Heart left ventricle (tissue), 16 donors: ENCODE measurements around the gene MYH3. TPM values are rescaled to one million over a fixed set of nuclear protein-coding genes. Genes with fewer than 3 reads are reported as not detected.

Experiments
- ATAC-seq, 4 donors: fragments of 200-7000 bp; cut with Tn5 transposase; one replicate each; pipeline ENCODE4 v1.9.1; 2020 to 2022; ENCODE audit warnings: moderate library complexity in 4 of 4, mild to moderate bottlenecking in 3 of 4, moderate number of reproducible peaks in 1 of 4
- DNase-seq, 5 donors: peaks; one replicate each; pipeline ENCODE4 v3.0.0-alpha.2; 2020
- H3K27ac ChIP-seq, 12 donors: fragments of 200-600 bp; sonication (generic) in 4 of 12; one replicate each; pipeline versions ENCODE4 v1.5.0 to v1.8.0; 2016 to 2022; ENCODE audit warnings: mild to moderate bottlenecking in 2 of 12
- H3K27me3 ChIP-seq, 9 donors: fragments of 200-600 bp; sonication (generic) in 2 of 9; one replicate each; pipeline versions ENCODE4 v1.5.1 to v1.8.0; 2016 to 2022; ENCODE audit warnings: mild to moderate bottlenecking in 3 of 9
- H3K36me3 ChIP-seq, 9 donors: fragments of 200-600 bp; sonication (generic) in 2 of 9; one replicate each; pipeline versions ENCODE4 v1.5.0 to v1.8.0; 2018 to 2022; ENCODE audit warnings: mild to moderate bottlenecking in 2 of 9
- H3K4me1 ChIP-seq, 12 donors: fragments of 200-600 bp; sonication (generic) in 4 of 12; one replicate each; pipeline versions ENCODE4 v1.5.0 to v1.8.0; 2016 to 2022; ENCODE audit warnings: mild to moderate bottlenecking in 3 of 12
- H3K4me3 ChIP-seq, 12 donors: fragments of 200-600 bp; sonication (generic) in 4 of 12; one replicate each; pipeline versions ENCODE4 v1.5.0 to v1.8.0; 2017 to 2022; ENCODE audit warnings: mild to moderate bottlenecking in 9 of 12, moderate library complexity in 4 of 12
- H3K9me3 ChIP-seq, 12 donors: fragments of 200-600 bp; sonication (generic) in 4 of 12; one replicate each; pipeline versions ENCODE4 v1.5.0 to v1.8.0; 2016 to 2022; ENCODE audit warnings: mild to moderate bottlenecking in 1 of 12
- POLR2A ChIP-seq, 2 donors: fragments of 450-650 bp; IDR thresholded peaks; one replicate each; pipeline ENCODE4 v1.6.1; 2017; ENCODE audit warnings: antibody characterized with exemption in 2 of 2, mild to moderate bottlenecking in 2 of 2, moderate library complexity in 2 of 2
- WGBS, 4 donors: extraction: QIAGEN DNeasy Blood & Tissue Kit in 2 of 4; methylation state at CpG; one replicate each; pipeline versions ENCODE4 v1.1.5 to v1.1.7; 2013 to 2018; 5-methylcytosine and 5-hydroxymethylcytosine counted together
- intact Hi-C, 10 donors: fragments of 100-400 bp; cut with DNase I; formaldehyde crosslinking; loops; one replicate each; pipeline versions ENCODE4 v1.11.1 to v1.14.2; 2022
- polyA plus RNA-seq, 2 donors: library from polyadenylated mRNA; stranded (reverse); fragments of 200-250 nt; gene quantifications; one replicate each; pipeline ENCODE4 v1.2.3, GENCODE V29; 2013
- total RNA-seq, 9 donors: library from RNA; depleted of rRNA in 2 of 9; stranded (reverse); fragments of >200 nt in 2 of 9; fragmentation: NEBNext Ultra II Directional in 3 of 9; extraction: Animal tissue kit (Norgen Biotek cat#: 25700) in 3 of 9; gene quantifications; one replicate each; pipeline versions ENCODE4 v1.1.0 to v1.2.4, GENCODE V29; 2016 to 2023
- TF ChIP-seq, protein P1 (sequence below), 12 donors: fragments of 200-600 bp; sonication (generic) in 4 of 12; IDR thresholded peaks; one replicate each; pipeline versions ENCODE4 v1.5.0 to v1.8.0; 2018 to 2022; ENCODE audit warnings: antibody characterized with exemption in 12 of 12, mild to moderate bottlenecking in 5 of 12
- donor health status: ischemic (EF 13 %, LVEDD 7.1; RV severe dilation, severe dysfunction).
- donor health status: healthy with polysubstance abuse.
- donor health status: DM: no; HTN: yes; CAD: no.
- donor health status: DM: no; HTN: no; CAD: no.
- donor health status: ischemic (EF 25% LVEDD 6.9; RV normal size, moderate dysfunction).
- donor health status: ischemic (EF 25% LVEDD 5.7; RV mildly dilated, moderate dysfunction).
- donor health status: healthy.
- donor health status: DM: yes; HTN: yes; CAD: no.
- donor health status: ischemic (EF 35%, LVEDD 5.7; RV mildly dilated, moderate dysfunction).
- donor health status: nonischemic (EF 11% LVEDD 7.7; RV severe dilation, severe dysfunction).
- donor health status: DM: yes; HTN: yes; CAD: no.
- donor health status: PGD.
- donor health status: ischemic (EF 29% LVEDD 5.4; RV normal size, mild dysfunction).
- donor health status: nonischemic (EF 23%, LVEDD 6.1; RV moderate dilation, normal function).

Gene MYH3
- total and polyA plus RNA-seq, 11 donors = 0.13 to 1.8 (median 0.62) TPM

DNA sequence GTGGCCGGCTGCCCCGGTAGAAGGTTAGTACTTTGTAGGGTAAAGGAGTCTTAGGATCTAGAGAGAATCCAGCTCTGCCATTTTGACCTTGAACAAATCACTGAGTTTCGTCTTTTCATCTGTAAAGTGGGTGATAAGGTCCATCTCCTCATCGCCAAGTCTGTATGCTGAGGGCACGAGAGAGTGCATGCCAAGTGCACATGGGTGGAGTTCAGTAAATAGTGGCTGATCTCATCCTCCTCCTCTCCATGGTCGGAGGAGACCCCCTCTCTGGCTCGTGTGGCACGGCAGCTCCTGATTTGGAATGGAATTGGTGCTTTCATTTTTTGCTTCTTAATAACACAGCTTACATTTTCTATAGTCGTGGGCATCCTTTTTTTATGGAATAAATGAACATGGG is 30.7 kb downstream of the MYH3 start:
- H3K4me1 ChIP-seq = no peaks in the 10 kb centered on the region
- no peak for DNase-seq

DNA sequence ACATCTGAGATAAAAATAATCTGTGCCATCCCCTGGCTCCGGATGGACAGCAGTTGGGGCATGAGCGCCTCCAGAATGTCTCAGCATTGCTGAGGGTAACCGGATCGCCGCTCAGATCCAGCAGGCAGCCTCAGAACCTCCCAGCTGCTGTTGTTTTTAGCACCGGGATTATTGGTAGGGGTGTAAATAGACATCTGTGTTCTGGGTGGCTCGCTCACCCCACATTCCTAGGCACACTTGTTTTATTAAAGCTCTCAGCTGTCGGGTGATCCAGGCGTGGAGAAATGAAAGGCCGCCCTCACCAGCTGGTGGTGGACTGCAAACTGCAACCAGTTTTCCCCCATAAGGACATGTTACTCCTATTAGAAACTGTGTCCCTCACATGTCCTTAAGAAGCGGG is 32.1 kb downstream of the MYH3 start:
- ATAC-seq = no peak
- Histone ChIP-seq H3K4me1 (no peaks in the 10 kb centered on the region), H3K4me3 (no peak overlapping the region), H3K27me3 (no peaks in the 10 kb centered on the region), H3K27ac (no peak overlapping the region), H3K36me3 (peaks cover 0 to 8% (median 0%) of the 10 kb centered on the region in 9 donors), H3K9me3 (no peaks in the 10 kb centered on the region)
- DNase-seq = no peak
- TF ChIP-seq, protein P1, sequence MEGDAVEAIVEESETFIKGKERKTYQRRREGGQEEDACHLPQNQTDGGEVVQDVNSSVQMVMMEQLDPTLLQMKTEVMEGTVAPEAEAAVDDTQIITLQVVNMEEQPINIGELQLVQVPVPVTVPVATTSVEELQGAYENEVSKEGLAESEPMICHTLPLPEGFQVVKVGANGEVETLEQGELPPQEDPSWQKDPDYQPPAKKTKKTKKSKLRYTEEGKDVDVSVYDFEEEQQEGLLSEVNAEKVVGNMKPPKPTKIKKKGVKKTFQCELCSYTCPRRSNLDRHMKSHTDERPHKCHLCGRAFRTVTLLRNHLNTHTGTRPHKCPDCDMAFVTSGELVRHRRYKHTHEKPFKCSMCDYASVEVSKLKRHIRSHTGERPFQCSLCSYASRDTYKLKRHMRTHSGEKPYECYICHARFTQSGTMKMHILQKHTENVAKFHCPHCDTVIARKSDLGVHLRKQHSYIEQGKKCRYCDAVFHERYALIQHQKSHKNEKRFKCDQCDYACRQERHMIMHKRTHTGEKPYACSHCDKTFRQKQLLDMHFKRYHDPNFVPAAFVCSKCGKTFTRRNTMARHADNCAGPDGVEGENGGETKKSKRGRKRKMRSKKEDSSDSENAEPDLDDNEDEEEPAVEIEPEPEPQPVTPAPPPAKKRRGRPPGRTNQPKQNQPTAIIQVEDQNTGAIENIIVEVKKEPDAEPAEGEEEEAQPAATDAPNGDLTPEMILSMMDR (IDR thresholded peaks at IDR 0.05) = no peak
- TF ChIP-seq POLR2A (IDR thresholded peaks at IDR 0.05) = no peak
- WGBS, 4 donors = 87 to 92% (median 89%) methylated on average over 11 of the region's 11 CpGs
- intact Hi-C loops = loop anchor here in 1 of 10 donors (10.0 kb wide), 1 partner anchor 900 kb away; no protein-coding TSS in a partner anchor

More for the DNA sequence above, 30.7 kb downstream of the MYH3 start:
- ATAC-seq = no peak
- no peak overlapping the region for H3K27ac ChIP-seq
- no peaks in the 10 kb centered on the region for H3K9me3 ChIP-seq
- H3K27me3 ChIP-seq = no peaks in the 10 kb centered on the region
- TF ChIP-seq POLR2A (IDR thresholded peaks at IDR 0.05) = no peak
- TF ChIP-seq, protein P1 (IDR thresholded peaks at IDR 0.05) = no peak
- intact Hi-C loops = loop anchor here in 1 of 10 donors (10.0 kb wide), 1 partner anchor 902 kb away; no protein-coding TSS in a partner anchor
- H3K36me3 ChIP-seq = peaks cover 0 to 10% (median 0%) of the 10 kb centered on the region in 9 donors
- no peak overlapping the region for H3K4me3 ChIP-seq
- WGBS, 4 donors = 70 to 82% (median 78%) methylated on average over 9 of the region's 9 CpGs

DNA sequence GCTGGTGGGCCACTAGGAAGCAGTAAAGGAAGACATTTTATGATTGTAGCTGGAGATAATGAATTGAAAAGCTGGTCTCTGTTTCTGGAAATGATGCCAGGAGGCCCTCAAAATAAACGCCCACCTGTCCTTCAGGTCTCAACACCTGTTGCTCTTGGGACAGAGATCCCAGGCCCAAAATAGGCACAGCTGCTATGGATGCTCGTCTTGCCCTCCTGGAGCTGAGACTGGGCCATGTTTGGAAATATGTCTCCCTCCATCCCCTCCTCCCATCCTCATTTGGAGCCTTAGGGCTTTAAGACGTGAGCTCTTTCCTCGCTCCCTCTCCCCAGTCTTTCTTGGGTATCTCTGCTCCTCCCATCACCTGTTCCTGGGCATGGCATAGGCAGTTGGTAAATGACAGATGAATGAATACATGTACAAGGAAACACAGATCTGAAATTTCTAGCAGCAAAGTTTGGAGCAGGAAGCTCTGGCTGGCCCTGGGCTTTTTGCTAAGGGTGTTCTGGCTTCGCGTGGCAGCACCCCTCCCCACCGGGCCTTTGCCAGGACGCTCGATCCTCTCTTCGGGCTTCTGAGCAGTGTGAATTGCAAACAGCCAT is 33.3 kb downstream of the MYH3 start:
- ATAC-seq = no peak
- H3K27ac ChIP-seq = no peak overlapping the region
- no peaks in the 10 kb centered on the region for H3K4me1 ChIP-seq
- no peaks in the 10 kb centered on the region for H3K9me3 ChIP-seq
- WGBS, 4 donors = 83 to 89% (median 86%) methylated on average over 10 of the region's 10 CpGs
- intact Hi-C loops = loop anchor here in 1 of 10 donors (10.0 kb wide), 1 partner anchor 899 kb away; no protein-coding TSS in a partner anchor
- TF ChIP-seq POLR2A (IDR thresholded peaks at IDR 0.05) = no peak
- TF ChIP-seq, protein P1 (IDR thresholded peaks at IDR 0.05) = no peak
- H3K36me3 ChIP-seq = no peaks in the 10 kb centered on the region
- H3K27me3 ChIP-seq = no peaks in the 10 kb centered on the region
- DNase-seq = no peak
- H3K4me3 ChIP-seq = no peak overlapping the region

DNA sequence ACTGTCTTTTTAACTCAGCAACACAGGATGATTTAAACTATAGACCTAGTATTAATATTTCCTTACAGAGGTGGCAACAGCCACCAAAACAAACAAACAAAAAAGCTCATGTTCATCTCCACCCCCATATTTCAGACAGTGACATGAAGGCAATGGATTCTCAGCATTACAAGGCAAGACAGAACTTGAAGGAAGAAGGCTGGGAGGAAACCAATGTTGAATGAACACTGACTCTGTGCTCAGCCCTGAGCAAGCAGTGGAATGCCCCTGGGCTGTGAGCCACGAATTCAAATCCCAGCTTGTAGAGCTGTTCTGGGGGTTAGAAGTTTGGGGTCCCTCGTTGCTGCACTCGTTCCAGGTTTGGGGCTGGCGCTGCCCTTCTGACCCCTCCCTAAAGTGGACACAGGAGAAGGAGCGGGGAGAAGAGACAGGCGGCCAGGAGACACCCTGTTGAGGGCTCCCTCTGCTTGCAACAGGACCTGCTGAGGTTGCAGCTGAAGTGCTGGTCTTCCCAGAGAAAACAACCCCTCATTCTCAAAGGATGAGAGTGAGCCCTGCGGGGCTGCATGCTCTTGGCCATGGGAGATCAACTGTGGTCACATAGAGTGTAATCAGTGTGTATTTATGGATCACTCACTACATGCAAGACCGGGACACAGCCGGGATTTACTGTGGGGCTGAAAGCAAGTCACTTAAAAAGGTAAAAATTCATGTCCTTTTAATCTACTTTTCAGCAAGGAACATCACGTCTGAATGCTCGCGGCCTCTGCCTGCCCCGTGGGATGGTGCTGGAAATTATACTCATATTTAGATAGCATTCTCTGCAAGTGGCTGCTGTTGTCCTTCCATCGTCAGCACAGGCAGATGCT is 34.3 kb downstream of the MYH3 start:
- no peaks in the 10 kb centered on the region for H3K4me1 ChIP-seq
- no peak overlapping the region for H3K27ac ChIP-seq
- TF ChIP-seq, protein P1 (IDR thresholded peaks at IDR 0.05) = no peak
- TF ChIP-seq POLR2A (IDR thresholded peaks at IDR 0.05) = no peak
- H3K27me3 ChIP-seq = no peaks in the 10 kb centered on the region
- DNase-seq (no peak), ATAC-seq (no peak)
- H3K36me3 ChIP-seq = no peaks in the 10 kb centered on the region
- H3K4me3 ChIP-seq = no peak overlapping the region
- intact Hi-C loops = loop anchor here in 1 of 10 donors (10.0 kb wide), 1 partner anchor 898 kb away; no protein-coding TSS in a partner anchor
- WGBS, 4 donors = 62 to 80% (median 76%) methylated on average over 14 of the region's 14 CpGs
- no peaks in the 10 kb centered on the region for H3K9me3 ChIP-seq
